GM12872 (cell line): ENCODE data around the gene ST3GAL3.

Experiments used
- CTCF ChIP-seq: IDR thresholded peaks from 3 replicates; pipeline ENCODE4 v1.5.1; 2011; ENCODE audit warnings: low read depth, mild to moderate bottlenecking, low read length, moderate library complexity; ENCODE audit not compliant: insufficient read depth

Gene ST3GAL3

DNA sequence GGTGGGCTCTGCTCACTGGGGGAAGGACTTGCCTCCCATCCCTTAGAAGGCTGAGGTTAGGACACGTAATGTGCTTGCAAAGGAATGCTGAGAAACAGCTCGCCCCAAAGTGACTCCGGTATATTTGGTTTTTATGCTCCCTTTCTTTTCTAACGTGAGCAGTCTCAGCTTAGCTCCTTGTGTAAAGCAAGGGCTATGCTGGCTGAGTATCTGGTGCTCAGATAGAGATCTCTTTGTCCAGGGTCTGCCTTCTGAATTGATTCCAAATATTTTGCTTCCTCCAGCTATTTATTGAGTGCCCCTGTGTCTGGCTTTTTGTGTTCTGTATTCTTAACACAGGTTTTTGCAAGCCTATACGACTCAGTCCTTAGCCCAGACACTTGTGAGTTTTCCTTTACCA lies 131.7 kb downstream of the ST3GAL3 start:
- TF ChIP-seq CTCF = no peak

DNA sequence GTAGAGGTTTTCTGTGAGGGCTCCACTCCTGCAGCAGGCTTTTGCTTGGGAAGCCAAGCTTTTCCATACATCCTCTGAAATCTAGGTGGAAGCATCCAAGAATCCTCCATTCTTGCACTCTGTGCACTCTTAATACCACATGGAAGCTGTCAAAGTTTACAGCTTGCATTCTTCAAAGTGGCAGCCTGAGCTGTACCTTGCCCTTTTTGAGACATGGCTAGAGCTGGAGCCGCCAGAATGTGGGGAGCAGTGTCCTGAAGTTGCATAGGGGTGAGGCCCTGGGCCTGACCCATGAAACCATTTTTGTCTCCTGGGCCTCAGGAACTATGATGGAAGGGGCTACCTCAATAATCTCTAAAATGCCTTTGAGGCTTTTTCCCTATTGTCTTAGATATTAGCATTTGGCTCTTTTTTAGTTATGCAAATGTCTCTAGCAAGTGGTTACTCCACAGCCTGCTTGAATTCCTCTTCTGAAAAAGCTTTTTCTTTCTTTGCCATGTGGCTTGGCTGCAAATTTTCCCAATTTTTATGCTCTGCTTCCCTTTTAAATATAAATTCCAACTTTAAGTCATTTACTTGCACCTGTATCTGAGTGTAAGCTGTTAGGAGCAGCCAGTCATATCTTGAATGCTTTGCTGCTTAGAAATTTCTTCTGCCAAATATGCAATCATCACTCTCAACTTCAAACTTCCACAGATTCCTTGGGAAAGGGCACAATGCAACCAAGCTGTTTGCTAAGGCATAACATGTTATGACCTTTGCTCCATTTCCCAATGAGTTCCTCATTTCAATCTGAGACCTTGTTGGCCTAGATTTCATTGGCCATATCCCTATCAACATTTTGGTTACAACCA lies 134.2 kb downstream of the ST3GAL3 start:
- TF ChIP-seq CTCF = no peak

DNA sequence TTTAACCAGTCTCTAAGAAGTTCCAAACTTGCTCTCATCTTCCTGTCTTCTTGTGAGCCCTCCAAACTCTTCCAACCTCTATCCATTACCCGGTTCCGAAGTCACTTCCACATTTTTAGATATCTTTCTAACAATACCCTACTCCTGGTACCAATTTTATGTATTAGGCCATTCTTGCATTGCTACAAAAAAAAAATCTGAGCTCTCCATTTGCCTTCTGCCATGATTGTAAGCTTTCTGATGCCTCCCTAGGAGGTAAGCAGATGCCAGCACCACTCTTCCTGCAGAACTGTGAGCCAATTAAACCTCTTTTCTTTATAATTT lies 134.8 kb downstream of the ST3GAL3 start:
- no peak for TF ChIP-seq CTCF

- no peak for TF ChIP-seq CTCF
Measured at GRCh38 chr1:43843684-43844083, 136.3 kb downstream of the ST3GAL3 start.

DNA sequence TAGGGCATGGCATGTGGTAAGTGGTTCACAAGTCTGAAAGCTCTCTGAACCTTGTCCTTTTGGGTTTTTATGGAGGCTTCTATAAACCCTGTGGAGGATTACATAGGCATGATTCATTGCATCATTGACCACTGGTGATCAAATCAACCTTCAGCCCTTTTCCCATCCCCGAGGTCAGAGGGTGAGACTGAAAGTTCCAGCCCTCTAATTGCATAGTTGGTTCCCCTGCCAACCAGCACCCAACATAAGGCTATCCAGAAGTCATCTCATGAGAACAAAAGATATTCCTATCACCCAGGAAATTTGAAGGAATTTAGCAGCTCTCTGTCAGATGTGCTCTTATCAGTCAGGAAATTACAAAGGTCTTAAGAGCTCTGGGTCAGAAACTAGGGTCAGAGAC lies 136.8 kb downstream of the ST3GAL3 start:
- no peak for TF ChIP-seq CTCF

- no peak for TF ChIP-seq CTCF
Measured at GRCh38 chr1:43847290-43847689, 140.0 kb downstream of the ST3GAL3 start.

DNA sequence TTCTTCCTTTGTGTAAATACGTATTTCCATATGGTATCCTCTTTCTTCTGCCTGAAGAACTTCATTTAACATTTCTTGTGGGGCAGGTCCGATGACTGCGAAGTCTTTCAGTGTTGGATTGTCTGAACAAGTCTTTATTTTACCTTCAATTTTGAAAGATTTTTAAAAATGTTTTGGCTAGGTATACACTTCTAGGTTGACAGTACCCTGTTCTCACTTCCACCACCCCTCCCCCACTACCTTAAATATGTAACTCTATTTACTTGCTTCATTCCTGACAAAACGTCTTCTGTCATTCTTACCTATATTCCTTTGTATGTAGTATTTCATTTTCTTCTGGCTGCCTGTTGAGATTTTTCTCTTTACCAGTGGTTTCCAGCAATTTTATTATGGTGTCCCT lies 140.5 kb downstream of the ST3GAL3 start:
- TF ChIP-seq CTCF = no peak
